ENCODE data around the gene STIM2.
"Not testable (repeated sequence)": the region's sequence is repeated elsewhere in the genome, so short reads cannot be mapped to it uniquely, and the experiment has no call there.

- not testable (repeated sequence) for TF ChIP-seq CTCF (IDR thresholded peaks at IDR 0.05; ENCODE audit: low read length); EZH2 (optimal IDR thresholded peaks at IDR 0.05; ENCODE audit: low read depth, low read length)
Observed at GRCh38 chr4:26811571-26811970, 49.1 kb upstream of the STIM2 start.

Measured in MM.1S (cell line).